Loucy (cell line): ENCODE data around the gene ATF5.
"Not testable (repeated sequence)": the region's sequence is repeated elsewhere in the genome, so short reads cannot be mapped to it uniquely, and the experiment has no call there.

Experiments used
- H2AFZ ChIP-seq: fragments of 200-600 bp; sonication (generic); 2 replicates; pipeline ENCODE4 v1.6.0; 2016; ENCODE audit warnings: antibody characterized with exemption, mild to moderate bottlenecking, low read length, moderate library complexity
- H3F3A ChIP-seq: fragments of 200-600 bp; 2 replicates; pipeline ENCODE4 v1.6.0; 2016; ENCODE audit warnings: antibody characterized with exemption, low read depth, mild to moderate bottlenecking
- H3K27me3 ChIP-seq: fragments of 200-600 bp; sonication (generic); 2 replicates; pipeline ENCODE4 v1.6.1; 2014; ENCODE audit warnings: low read length, mild to moderate bottlenecking; ENCODE audit not compliant: insufficient read depth, poor library complexity, severe bottlenecking
- H3K36me3 ChIP-seq: fragments of 200-600 bp; sonication (generic); 2 replicates; pipeline ENCODE4 v1.6.1; 2016; ENCODE audit warnings: low read length; ENCODE audit not compliant: insufficient read depth
- H3K4me1 ChIP-seq: fragments of 200-600 bp; sonication (generic); 2 replicates; pipeline ENCODE4 v1.5.1; 2014; ENCODE audit warnings: low read length, mild to moderate bottlenecking; ENCODE audit not compliant: insufficient read depth, poor library complexity, severe bottlenecking
- H3K4me2 ChIP-seq: fragments of 200-600 bp; sonication (generic); 2 replicates; pipeline ENCODE4 v1.6.0; 2014; ENCODE audit warnings: antibody characterized with exemption, low read length, low read depth, mild to moderate bottlenecking; ENCODE audit not compliant: poor library complexity, severe bottlenecking
- H3K4me3 ChIP-seq: fragments of 200-600 bp; sonication (generic); 2 replicates; pipeline ENCODE4 v1.5.1; 2014; ENCODE audit warnings: low read length, mild to moderate bottlenecking, mixed read lengths; ENCODE audit not compliant: poor library complexity, severe bottlenecking
- H3K79me2 ChIP-seq: fragments of 200-600 bp; sonication (generic); 2 replicates; pipeline ENCODE4 v1.6.1; 2014; ENCODE audit warnings: low read length; ENCODE audit not compliant: insufficient read depth
- H3K9ac ChIP-seq: fragments of 200-600 bp; sonication (generic); 2 replicates; pipeline ENCODE4 v1.6.0; 2014; ENCODE audit warnings: mild to moderate bottlenecking, low read depth, low read length, moderate library complexity; ENCODE audit not compliant: poor library complexity, severe bottlenecking
- H3K9me2 ChIP-seq: fragments of 200-600 bp; sonication (generic); replicated peaks from 2 replicates; pipeline ENCODE4 v1.6.1; 2016; ENCODE audit warnings: low read depth, low read length, mixed read lengths
- H3K9me3 ChIP-seq: fragments of 200-600 bp; sonication (generic); 2 replicates; pipeline ENCODE4 v1.6.1; 2014; ENCODE audit warnings: mild to moderate bottlenecking, antibody characterized with exemption, low read length, low read depth; ENCODE audit not compliant: insufficient read depth
- H4K20me1 ChIP-seq: fragments of 200-600 bp; sonication (generic); 2 replicates; pipeline ENCODE4 v1.6.0; 2014; ENCODE audit warnings: antibody characterized with exemption, low read length, mild to moderate bottlenecking; ENCODE audit not compliant: insufficient read depth, poor library complexity, severe bottlenecking
- EZH2phosphoT487 ChIP-seq: fragments of 200-600 bp; IDR thresholded peaks from 2 replicates; pipeline ENCODE4 v1.6.1; 2018; ENCODE audit warnings: antibody characterized with exemption, mild to moderate bottlenecking, moderate library complexity, borderline replicate concordance
- TF ChIP-seq, protein P1 (sequence below): fragments of 200-600 bp; sonication (generic); conservative IDR thresholded peaks from 2 replicates; pipeline ENCODE4 v1.5.1; 2014; ENCODE audit warnings: mild to moderate bottlenecking, antibody characterized with exemption, low read length

ATF5 gene

DNA sequence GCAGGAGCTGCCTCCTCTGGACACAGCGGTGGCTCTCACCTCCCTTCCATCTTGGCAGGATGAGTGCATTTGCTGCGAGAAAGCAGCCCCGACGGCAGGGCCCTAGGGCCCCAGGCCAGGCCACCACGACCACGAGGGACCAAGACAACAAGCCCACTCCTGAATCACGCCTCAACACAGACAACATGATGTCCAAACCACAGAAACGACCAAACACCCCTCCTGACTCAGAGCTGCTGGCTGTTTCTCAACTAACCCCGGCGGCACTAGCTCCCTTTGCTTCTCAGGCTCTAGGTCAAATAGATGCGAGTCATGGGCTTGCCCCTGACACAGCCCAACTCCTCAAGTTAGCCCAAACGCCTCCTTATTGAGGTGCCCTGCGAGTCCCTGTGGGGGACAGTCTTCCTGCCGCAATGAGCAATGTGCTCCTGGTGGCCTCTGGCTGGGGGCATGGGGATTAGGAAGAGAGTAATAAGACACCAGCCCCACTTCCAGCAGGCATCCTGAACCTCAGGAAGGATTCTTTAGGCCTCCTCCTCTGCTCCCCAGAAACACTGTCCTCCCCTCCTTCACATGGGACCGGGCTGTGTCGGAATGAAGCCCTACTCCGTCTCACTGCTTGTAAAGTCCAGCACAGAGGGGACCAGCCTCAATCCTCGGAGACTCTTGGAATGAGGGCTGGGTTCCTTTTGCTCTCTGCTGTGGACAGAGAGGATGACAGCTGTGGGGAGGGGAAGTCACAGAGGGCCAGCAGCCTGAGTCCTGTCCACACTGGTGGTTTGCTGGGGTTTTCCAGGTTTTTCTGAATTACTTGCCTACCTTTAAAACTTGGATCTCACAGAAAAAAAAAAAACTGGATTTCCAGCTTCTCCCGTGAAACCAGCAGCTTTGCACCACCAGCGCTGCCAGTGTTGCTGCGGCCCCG is 6.9 kb upstream of the ATF5 start:
- Histone ChIP-seq H2AFZ (no peak overlapping the region), H3K4me3 (peak overlapping the region; percentile 20), H3K9me3 (no peaks in the 10 kb centered on the region), H3K9ac (no peak overlapping the region), H3K79me2 (peaks cover 99% of the 10 kb centered on the region), H3K36me3 (peaks cover 49% of the 10 kb centered on the region; the same call in 1 of the 2 replicates), H3K4me2 (peak overlapping the region; percentile 96), H4K20me1 (peaks cover 92% of the 10 kb centered on the region), H3F3A (no peaks in the 10 kb centered on the region), H3K9me2 (no peaks in the 10 kb centered on the region), H3K4me1 (peaks cover 48% of the 10 kb centered on the region), H3K27me3 (no peaks in the 10 kb centered on the region)
- TF ChIP-seq, protein P1, sequence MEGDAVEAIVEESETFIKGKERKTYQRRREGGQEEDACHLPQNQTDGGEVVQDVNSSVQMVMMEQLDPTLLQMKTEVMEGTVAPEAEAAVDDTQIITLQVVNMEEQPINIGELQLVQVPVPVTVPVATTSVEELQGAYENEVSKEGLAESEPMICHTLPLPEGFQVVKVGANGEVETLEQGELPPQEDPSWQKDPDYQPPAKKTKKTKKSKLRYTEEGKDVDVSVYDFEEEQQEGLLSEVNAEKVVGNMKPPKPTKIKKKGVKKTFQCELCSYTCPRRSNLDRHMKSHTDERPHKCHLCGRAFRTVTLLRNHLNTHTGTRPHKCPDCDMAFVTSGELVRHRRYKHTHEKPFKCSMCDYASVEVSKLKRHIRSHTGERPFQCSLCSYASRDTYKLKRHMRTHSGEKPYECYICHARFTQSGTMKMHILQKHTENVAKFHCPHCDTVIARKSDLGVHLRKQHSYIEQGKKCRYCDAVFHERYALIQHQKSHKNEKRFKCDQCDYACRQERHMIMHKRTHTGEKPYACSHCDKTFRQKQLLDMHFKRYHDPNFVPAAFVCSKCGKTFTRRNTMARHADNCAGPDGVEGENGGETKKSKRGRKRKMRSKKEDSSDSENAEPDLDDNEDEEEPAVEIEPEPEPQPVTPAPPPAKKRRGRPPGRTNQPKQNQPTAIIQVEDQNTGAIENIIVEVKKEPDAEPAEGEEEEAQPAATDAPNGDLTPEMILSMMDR: no peak
- TF ChIP-seq EZH2phosphoT487: no peak

DNA sequence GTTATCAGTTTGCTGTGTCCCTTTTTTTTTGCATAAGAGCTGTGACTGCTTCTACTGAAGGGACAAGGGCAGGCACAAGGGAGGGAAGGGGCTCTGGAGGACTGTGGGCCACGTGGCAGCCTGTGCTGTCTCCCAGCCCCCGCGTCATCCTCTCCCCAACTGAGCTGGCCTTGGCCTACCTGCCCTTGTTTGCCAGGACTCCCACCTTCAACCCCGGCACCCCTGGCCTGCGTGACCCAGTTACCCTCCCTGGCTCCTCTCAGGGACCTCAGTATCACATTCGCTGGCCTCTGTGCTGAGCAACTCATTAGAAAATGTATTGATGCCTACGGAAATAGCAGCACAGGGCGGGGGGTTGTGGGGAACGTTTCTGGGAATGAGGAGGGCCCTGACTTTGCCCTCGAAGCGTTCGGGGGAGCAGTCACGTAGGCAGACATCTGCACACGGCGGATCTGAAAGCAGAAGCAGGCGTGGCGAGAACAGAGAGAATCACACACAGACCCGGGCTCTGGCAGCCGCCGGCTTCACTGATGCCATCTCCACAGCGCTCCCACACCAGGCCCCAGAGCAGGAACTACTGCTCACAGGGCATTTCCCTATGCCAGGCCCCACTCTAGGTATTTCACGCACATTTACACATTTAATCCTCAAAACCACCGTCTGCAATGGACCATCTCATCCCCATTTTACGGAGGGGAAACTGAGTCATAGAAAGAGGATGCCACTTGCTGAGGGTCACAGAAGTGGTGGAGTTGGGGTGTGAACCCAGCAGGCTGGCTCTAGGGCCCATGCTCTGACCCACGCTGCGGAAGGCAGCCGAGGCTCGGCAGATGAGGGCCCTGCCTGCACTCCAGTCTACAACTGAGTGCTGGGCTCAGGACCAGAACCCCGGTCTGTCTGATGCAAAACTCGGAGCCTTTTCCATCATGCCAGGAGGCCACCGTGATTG is 5.7 kb upstream of the ATF5 start:
- H3K27me3 ChIP-seq: no peaks in the 10 kb centered on the region
- H3F3A ChIP-seq: no peaks in the 10 kb centered on the region
- peaks cover 56% of the 10 kb centered on the region for H3K4me1 ChIP-seq
- peak overlapping the region; percentile 65 for H3K9ac ChIP-seq
- peaks cover 99% of the 10 kb centered on the region for H3K79me2 ChIP-seq
- TF ChIP-seq, protein P1: no peak
- no peak for TF ChIP-seq EZH2phosphoT487
- H3K4me3 ChIP-seq: peak overlapping the region; percentile 69
- H3K36me3 ChIP-seq: peaks cover 38% of the 10 kb centered on the region; the same call in 1 of the 2 replicates
- H3K4me2 ChIP-seq: peak overlapping the region; percentile 96
- no peaks in the 10 kb centered on the region for H3K9me2 ChIP-seq
- no peaks in the 10 kb centered on the region for H3K9me3 ChIP-seq
- H4K20me1 ChIP-seq: peaks cover 93% of the 10 kb centered on the region
- H2AFZ ChIP-seq: no peak overlapping the region

DNA sequence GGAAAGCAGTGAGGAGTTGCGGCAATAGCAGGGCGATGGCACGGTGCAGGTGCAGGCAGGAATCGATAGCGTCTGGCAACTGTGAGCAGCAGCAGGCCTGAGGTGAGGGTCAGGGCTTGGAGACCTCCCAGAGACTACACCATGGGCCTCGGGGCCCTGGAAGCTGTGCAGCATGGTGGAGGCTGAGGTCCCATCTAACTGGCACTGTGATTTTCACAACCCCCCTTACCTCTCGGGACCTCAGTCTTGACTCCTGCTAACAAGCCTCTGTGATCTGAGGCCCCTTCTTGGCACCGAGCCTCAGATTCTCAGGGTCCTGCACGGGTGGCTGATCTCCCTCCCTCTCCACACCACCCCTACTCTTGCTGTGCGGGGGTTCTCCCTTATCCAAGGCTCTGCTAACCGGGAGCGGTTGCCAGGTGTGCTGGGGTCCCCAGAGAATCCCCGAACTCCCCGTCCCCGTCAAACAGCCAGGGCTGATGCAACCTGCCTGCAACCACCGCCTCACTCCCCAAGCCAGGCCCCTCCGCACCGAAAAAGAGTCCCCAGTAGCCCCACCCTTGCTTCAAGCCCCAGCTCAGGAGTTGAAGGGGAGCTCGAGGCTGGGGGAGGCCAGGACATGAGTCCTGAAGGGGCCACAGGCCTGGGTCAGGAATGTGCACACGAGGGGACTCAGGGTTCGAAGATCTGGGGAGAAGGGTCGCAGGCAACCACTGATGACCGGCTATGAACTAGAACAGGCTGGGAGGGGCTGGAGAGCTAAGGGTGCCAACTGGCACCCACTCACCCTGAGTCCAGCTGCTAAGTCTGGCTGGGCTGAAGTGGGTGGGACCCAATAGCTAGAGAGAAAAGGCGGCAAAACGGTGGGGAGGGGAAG is 4.8 kb upstream of the ATF5 start:
- Histone ChIP-seq H3K79me2 (peaks cover 100% of the 10 kb centered on the region), H3K9me2 (no peaks in the 10 kb centered on the region), H3K4me3 (peak overlapping the region; percentile 69), H3K9ac (peak overlapping the region; percentile 65), H3K4me2 (peak overlapping the region; percentile 96), H4K20me1 (peaks cover 92% of the 10 kb centered on the region), H2AFZ (no peak overlapping the region), H3K36me3 (peaks cover 35% of the 10 kb centered on the region; the same call in 1 of the 2 replicates), H3F3A (no peaks in the 10 kb centered on the region), H3K4me1 (peaks cover 56% of the 10 kb centered on the region), H3K27me3 (peaks cover 7% of the 10 kb centered on the region), H3K9me3 (no peaks in the 10 kb centered on the region)
- TF ChIP-seq EZH2phosphoT487: no peak
- TF ChIP-seq, protein P1: no peak

DNA sequence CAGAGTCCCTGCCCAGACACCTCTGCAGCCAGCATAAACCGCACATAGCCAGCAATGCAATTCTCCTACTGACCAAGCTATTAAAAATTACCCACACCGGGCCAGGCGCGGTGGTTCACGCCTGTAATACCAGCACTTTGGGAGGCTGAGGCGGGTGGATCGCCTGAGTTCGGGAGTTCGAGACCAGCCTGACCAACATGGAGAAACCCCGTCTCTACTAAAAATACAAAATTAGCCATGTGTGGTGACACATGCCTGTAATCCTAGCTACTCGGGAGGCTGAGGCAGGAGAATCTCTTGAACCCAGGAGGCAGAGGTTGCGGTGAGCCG is 4.2 kb upstream of the ATF5 start:
- not testable (repeated sequence) for H3K27me3 ChIP-seq, H2AFZ ChIP-seq, H3F3A ChIP-seq, H3K9me3 ChIP-seq, H3K9me2 ChIP-seq
- Histone ChIP-seq H3K36me3 (peaks cover 32% of the 10 kb centered on the region; the same call in 1 of the 2 replicates), H4K20me1 (peaks cover 86% of the 10 kb centered on the region), H3K79me2 (peaks cover 95% of the 10 kb centered on the region), H3K4me2 (peak overlapping the region; percentile 96), H3K4me3 (peak overlapping the region; percentile 69), H3K4me1 (peaks cover 56% of the 10 kb centered on the region), H3K9ac (peak overlapping the region; percentile 65)
